GM19463 (cell line): Measurements from ENCODE around the gene CDH23.

Experiments used
- ATAC-seq: cut with Tn5 transposase; IDR thresholded peaks from one replicate; pipeline ENCODE4 v1.9.1; 2021; ENCODE audit warnings: mild to moderate bottlenecking, moderate library complexity; ENCODE audit not compliant: unreplicated experiment

The CDH23 gene

GRCh38 chr10:71419002-71419540 is 22.4 kb downstream of the CDH23 start:
- ATAC-seq, result no peak

GRCh38 chr10:71419750-71420149 is 23.0 kb downstream of the CDH23 start:
- ATAC-seq, result no peak

GRCh38 chr10:71421075-71421434 is 24.3 kb downstream of the CDH23 start:
- no peak for ATAC-seq

GRCh38 chr10:71423250-71423649 is 26.5 kb downstream of the CDH23 start:
- ATAC-seq, result no peak

GRCh38 chr10:71423901-71424300 is 27.2 kb downstream of the CDH23 start:
- ATAC-seq, result no peak

GRCh38 chr10:71424496-71425194 is 27.9 kb downstream of the CDH23 start:
- no peak for ATAC-seq

- no peak for ATAC-seq
Measured at GRCh38 chr10:71426058-71426605, 29.4 kb downstream of the CDH23 start.

- ATAC-seq, result no peak
Measured at GRCh38 chr10:71427246-71427645, 30.5 kb downstream of the CDH23 start.

- ATAC-seq, result no peak
Measured at GRCh38 chr10:71429304-71429703, 32.6 kb downstream of the CDH23 start.

- no peak for ATAC-seq
Measured at GRCh38 chr10:71429929-71430328, 33.2 kb downstream of the CDH23 start.

- ATAC-seq, result no peak
Measured at GRCh38 chr10:71431239-71432100, 34.8 kb downstream of the CDH23 start.

GRCh38 chr10:71432101-71432905 is 35.6 kb downstream of the CDH23 start:
- ATAC-seq, result no peak

GRCh38 chr10:71432956-71433767 is 36.4 kb downstream of the CDH23 start:
- no peak for ATAC-seq

- ATAC-seq, result no peak
Measured at GRCh38 chr10:71433768-71434744, 37.3 kb downstream of the CDH23 start.

GRCh38 chr10:71434760-71435394 is 38.2 kb downstream of the CDH23 start:
- ATAC-seq, result no peak

GRCh38 chr10:71435571-71436267 is 39.0 kb downstream of the CDH23 start:
- ATAC-seq, result no peak

- no peak for ATAC-seq
Measured at GRCh38 chr10:71436268-71437125, 39.8 kb downstream of the CDH23 start.
